Measurements from ENCODE around the gene ECM2.

The ECM2 gene

DNA sequence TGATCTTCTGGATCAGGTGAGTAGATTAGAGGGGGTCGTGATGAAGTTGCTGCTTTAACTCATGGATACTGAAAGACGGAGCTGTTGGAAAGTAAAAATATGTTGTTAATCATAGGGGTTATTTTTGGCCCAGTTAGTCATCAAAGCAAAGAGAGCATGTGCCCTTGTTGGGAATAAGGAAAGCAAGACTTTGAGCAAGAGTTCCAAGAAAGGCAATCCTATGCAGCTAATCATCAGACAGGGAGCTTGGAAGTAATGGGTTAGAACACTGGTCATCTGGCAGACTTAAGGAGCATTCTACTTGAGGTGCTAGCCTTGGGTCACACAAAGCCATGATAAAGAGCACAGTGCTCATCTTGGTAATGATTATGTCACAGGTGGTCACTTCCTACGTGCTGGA lies 71.8 kb downstream of the ECM2 start:
- no peak for DNase-seq (ENCODE audit: low spot score)

DNA sequence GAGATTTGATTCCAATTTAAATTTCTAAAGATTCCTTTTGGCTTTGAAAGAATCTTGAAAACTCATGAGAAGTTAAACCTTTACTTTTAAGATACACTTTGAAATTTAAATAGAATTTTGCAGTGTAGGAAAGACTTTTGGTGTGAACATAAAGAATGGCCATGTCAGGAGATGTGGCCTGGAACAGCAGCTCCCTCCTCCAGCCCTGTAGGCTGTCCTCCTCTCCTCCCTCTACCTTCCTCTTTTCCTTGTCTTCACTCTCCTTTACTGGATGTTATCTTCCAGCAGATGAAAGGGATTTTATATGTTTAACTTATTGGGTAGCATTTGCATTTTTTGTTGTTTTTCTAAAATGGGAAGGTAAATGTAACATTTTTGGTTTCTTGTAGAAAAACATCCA lies 72.4 kb downstream of the ECM2 start:
- DNase-seq (ENCODE audit: low spot score), result no peak

DNA sequence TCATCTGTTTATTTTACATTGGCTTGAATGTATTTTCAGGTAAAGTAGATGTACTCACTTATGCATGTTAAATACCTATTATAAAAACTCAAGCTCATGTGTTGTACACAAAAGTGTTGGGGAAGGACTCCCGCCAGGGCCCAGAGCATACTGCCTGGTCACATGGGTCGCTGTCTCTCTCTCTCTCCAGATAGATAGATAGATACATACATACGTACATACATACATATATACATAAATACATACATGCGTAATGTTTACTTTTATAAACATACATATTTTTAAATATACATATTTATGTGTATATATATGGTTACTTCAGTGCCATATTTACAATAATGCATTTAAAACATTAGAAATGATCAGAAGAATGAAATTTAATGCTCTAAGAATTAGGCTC lies 78.2 kb downstream of the ECM2 start:
- DNase-seq (ENCODE audit: low spot score), result no peak

GRCh38 chr9:92455217-92455616 lies 80.6 kb downstream of the ECM2 start:
- DNase-seq (ENCODE audit: low spot score), result peak; percentile 37

DNA sequence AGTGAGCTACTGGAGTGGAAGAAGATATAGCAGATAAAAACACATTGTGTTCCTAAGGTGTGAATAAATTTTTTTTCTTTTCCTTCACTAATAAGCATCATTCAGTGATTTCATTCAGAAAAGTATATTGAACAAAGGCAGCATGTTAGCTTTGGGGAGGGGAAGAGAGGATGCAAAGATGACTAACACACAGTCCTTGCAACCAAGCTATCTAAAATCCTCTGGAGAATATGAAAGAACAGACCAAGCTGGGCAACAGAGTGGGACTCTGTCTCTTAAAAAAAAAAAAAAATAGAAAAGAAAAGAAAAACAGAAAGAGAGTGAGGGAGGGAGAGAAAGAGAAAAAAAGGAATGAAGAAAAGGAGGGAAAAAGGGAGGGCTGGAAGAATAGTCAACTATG lies 89.3 kb downstream of the ECM2 start:
- DNase-seq (ENCODE audit: low spot score), result no peak

Data from NAMALWA (cell line).